Mucosa of descending colon (tissue), 3 donors: ENCODE measurements around the gene GTF3C5. TPM values are rescaled to one million over a fixed set of nuclear protein-coding genes. Genes with fewer than 3 reads are reported as not detected.

Experiments used
- ATAC-seq: fragments of 200-7000 bp; cut with Tn5 transposase; one replicate; pipeline ENCODE4 v1.9.1; 2020; ENCODE audit warnings: mild to moderate bottlenecking, moderate library complexity
- DNase-seq, 3 donors: peaks; one replicate each; pipeline ENCODE4 v3.0.0-alpha.2; 2020
- H3K36me3 ChIP-seq: fragments of 200-600 bp; one replicate; pipeline ENCODE4 v1.8.0; 2021; ENCODE audit warnings: low read depth, mild to moderate bottlenecking
- H3K4me1 ChIP-seq: fragments of 200-600 bp; one replicate; pipeline ENCODE4 v1.8.0; 2021; ENCODE audit warnings: low read depth, mild to moderate bottlenecking
- H3K4me3 ChIP-seq: fragments of 200-600 bp; one replicate; pipeline ENCODE4 v1.8.0; 2021; ENCODE audit warnings: mild to moderate bottlenecking
- H3K9me3 ChIP-seq: fragments of 200-600 bp; one replicate; pipeline ENCODE4 v1.8.0; 2021; ENCODE audit warnings: mild to moderate bottlenecking
- CTCF ChIP-seq: fragments of 200-600 bp; IDR thresholded peaks from one replicate; pipeline ENCODE4 v1.8.0; 2022; ENCODE audit warnings: antibody characterized with exemption, mild to moderate bottlenecking
- intact Hi-C, 2 donors: fragments of 100-400 bp; cut with DNase I in 1 of 2; cut with micrococcal nuclease in 1 of 2; formaldehyde crosslinking; loops; one replicate each; pipeline versions ENCODE4 v1.11.0 to v1.11.1; 2022; cut with DNase I, micrococcal nuclease
- total RNA-seq, 3 donors: library from RNA; stranded (reverse); fragmentation: NEBNext Ultra II Directional in 2 of 3; extraction: Animal tissue kit (Norgen Biotek cat#: 25700) in 2 of 3; gene quantifications; one replicate each; pipeline versions ENCODE4 v1.2.1 to v1.2.4, GENCODE V29; 2021 to 2023
- donor health status: DM: no; HTN: no; CAD: no; lungs with moderate emphysema.
- donor health status: DM: no; HTN: no; CAD: no.
- donor health status: DM: no; HTN: yes; CAD: no.

Gene GTF3C5
- total RNA-seq, 3 donors from 2014 or later, result 45.8 to 53.6 (median 52.2) TPM

GRCh38 chr9:133028221-133028620 lies 2.6 kb upstream of the GTF3C5 start:
- ATAC-seq, result no peak
- H3K9me3 ChIP-seq, result no peaks in the 10 kb centered on the region
- DNase-seq, result no peak
- H3K4me3 ChIP-seq, result no peak overlapping the region
- no peak for TF ChIP-seq CTCF
- intact Hi-C loops, result no loop called here
- H3K36me3 ChIP-seq, result no peaks in the 10 kb centered on the region
- H3K4me1 ChIP-seq, result peaks cover 29% of the 10 kb centered on the region

GRCh38 chr9:133029994-133030316 lies 842 bp upstream of the GTF3C5 start:
- intact Hi-C loops, result loop anchor here in 1 of 2 donors (10.0 kb wide), 1 partner anchor 115 kb away; no protein-coding TSS in a partner anchor
- TF ChIP-seq CTCF, result no peak
- no peak for DNase-seq
- Histone ChIP-seq H3K36me3 (no peaks in the 10 kb centered on the region), H3K9me3 (no peaks in the 10 kb centered on the region), H3K4me3 (peak overlapping the region; percentile 86), H3K4me1 (peaks cover 27% of the 10 kb centered on the region)
- ATAC-seq, result peak; percentile 14

- Histone ChIP-seq H3K4me1 (peaks cover 27% of the 10 kb centered on the region), H3K36me3 (no peaks in the 10 kb centered on the region), H3K9me3 (no peaks in the 10 kb centered on the region), H3K4me3 (peak overlapping the region; percentile 86)
- no peak for TF ChIP-seq CTCF
- intact Hi-C loops, result loop anchor here in 1 of 2 donors (10.0 kb wide), 1 partner anchor 114 kb away; no protein-coding TSS in a partner anchor
- ATAC-seq (no peak), DNase-seq (no peak)
Measured at GRCh38 chr9:133031130-133031422, 279 bp downstream of the GTF3C5 start.

GRCh38 chr9:133031496-133031911 lies 707 bp downstream of the GTF3C5 start:
- Histone ChIP-seq H3K4me3 (peak overlapping the region; percentile 86), H3K36me3 (no peaks in the 10 kb centered on the region), H3K9me3 (no peaks in the 10 kb centered on the region), H3K4me1 (peaks cover 27% of the 10 kb centered on the region)
- intact Hi-C loops, result loop anchor here in 1 of 2 donors (10.0 kb wide), 1 partner anchor 113 kb away; no protein-coding TSS in a partner anchor
- ATAC-seq (no peak), DNase-seq (no peak)
- TF ChIP-seq CTCF, result no peak

GRCh38 chr9:133032171-133032570 lies 1.4 kb downstream of the GTF3C5 start:
- no peak overlapping the region for H3K4me3 ChIP-seq
- no peaks in the 10 kb centered on the region for H3K36me3 ChIP-seq
- no peaks in the 10 kb centered on the region for H3K9me3 ChIP-seq
- intact Hi-C loops, result loop anchor here in 1 of 2 donors (10.0 kb wide), 1 partner anchor 113 kb away; no protein-coding TSS in a partner anchor
- no peak for ATAC-seq
- H3K4me1 ChIP-seq, result peaks cover 27% of the 10 kb centered on the region
- no peak for DNase-seq
- no peak for TF ChIP-seq CTCF

GRCh38 chr9:133035669-133036068 lies 4.9 kb downstream of the GTF3C5 start:
- TF ChIP-seq CTCF, result no peak
- DNase-seq (no peak), ATAC-seq (no peak)
- no peaks in the 10 kb centered on the region for H3K36me3 ChIP-seq
- intact Hi-C loops, result loop anchor here in 1 of 2 donors (10.0 kb wide), 1 partner anchor 109 kb away; no protein-coding TSS in a partner anchor
- no peaks in the 10 kb centered on the region for H3K9me3 ChIP-seq
- peaks cover 16% of the 10 kb centered on the region for H3K4me1 ChIP-seq
- no peak overlapping the region for H3K4me3 ChIP-seq
